Upper lobe of left lung (tissue), 6 donors: ENCODE results near the gene CMIP. TPM values are rescaled to one million over a fixed set of nuclear protein-coding genes. Genes with fewer than 3 reads are reported as not detected.
A peak's percentile ranks its signal among the peaks of the same experiment; 100 is the strongest.

Source experiments
- ATAC-seq, 2 donors: fragments of 200-7000 bp; cut with Tn5 transposase; one replicate each; pipeline ENCODE4 v1.9.1; 2022; ENCODE audit warnings: mild to moderate bottlenecking in 2 of 2, moderate library complexity in 2 of 2; ENCODE audit not compliant: low FRiP score in 2 of 2
- DNase-seq, 2 donors: peaks; one replicate each; pipeline ENCODE4 v3.0.0-alpha.2; 2019 to 2020
- H3K27ac ChIP-seq, 4 donors: fragments of 200-600 bp; sonication (generic); one replicate each; pipeline ENCODE4 v1.5.1; 2016 to 2019
- H3K27me3 ChIP-seq, 4 donors: fragments of 200-600 bp; sonication (generic); one replicate each; pipeline ENCODE4 v1.5.1; 2017 to 2019
- H3K36me3 ChIP-seq, 4 donors: fragments of 200-600 bp; sonication (generic); one replicate each; pipeline ENCODE4 v1.5.1; 2016 to 2019
- H3K4me1 ChIP-seq, 4 donors: fragments of 200-600 bp; sonication (generic); one replicate each; pipeline ENCODE4 v1.5.1; 2018 to 2019
- H3K4me3 ChIP-seq, 4 donors: fragments of 200-600 bp; sonication (generic); one replicate each; pipeline ENCODE4 v1.5.1; 2017 to 2019; ENCODE audit warnings: mild to moderate bottlenecking in 2 of 4, moderate library complexity in 1 of 4
- H3K9me3 ChIP-seq, 4 donors: fragments of 200-600 bp; sonication (generic); one replicate each; pipeline ENCODE4 v1.5.1; 2018 to 2019
- CTCF ChIP-seq, 6 experiments: fragments of 450-650 bp in 4 of 6; fragments of 200-600 bp in 2 of 6; sonication (generic) in 2 of 6; IDR thresholded peaks; one replicate each; pipeline ENCODE4 v1.5.1; 2016 to 2019; ENCODE audit warnings: antibody characterized with exemption in 6 of 6
- EP300 ChIP-seq, 4 donors: sonication (generic); formaldehyde crosslinking; IDR thresholded peaks; one replicate each; pipeline ENCODE4 v1.5.1; 2017; ENCODE audit warnings: antibody characterized with exemption in 4 of 4, control low read depth in 2 of 4
- POLR2A ChIP-seq, 4 donors: fragments of 450-650 bp; IDR thresholded peaks; one replicate each; pipeline ENCODE4 v1.5.1; 2016 to 2017; ENCODE audit warnings: antibody characterized with exemption in 4 of 4, mild to moderate bottlenecking in 2 of 4
- POLR2AphosphoS5 ChIP-seq, 2 donors: sonication (generic); formaldehyde crosslinking; IDR thresholded peaks; one replicate each; pipeline ENCODE4 v1.5.1; 2017; ENCODE audit warnings: antibody characterized with exemption in 2 of 2
- WGBS, 2 donors: methylation state at CpG; one replicate each; pipeline ENCODE4 v1.1.5; 2017 to 2018; 5-methylcytosine and 5-hydroxymethylcytosine counted together
- total RNA-seq, 6 donors: library from RNA; depleted of rRNA in 4 of 6; stranded (reverse); fragments of >200 nt in 4 of 6; gene quantifications; one replicate each; pipeline versions ENCODE4 v1.1.0 to v1.2.1, GENCODE V29; 2016 to 2021
- donor health status: DM: no; HTN: no; CAD: no; lungs with moderate emphysema.
- donor health status: DM: no; HTN: yes; CAD: no; lungs with severe emphysema.

Gene CMIP
- total RNA-seq, 6 donors from 2014 or later = 48.3 to 109 (median 67.6) TPM

GRCh38 chr16:81492965-81493754 is 48.6 kb downstream of the CMIP start:
- no peak for TF ChIP-seq POLR2A (IDR thresholded peaks at IDR 0.05)
- no peak for TF ChIP-seq EP300 (IDR thresholded peaks at IDR 0.05)
- no peak for TF ChIP-seq POLR2AphosphoS5 (IDR thresholded peaks at IDR 0.05)
- no peak for TF ChIP-seq CTCF (IDR thresholded peaks at IDR 0.05)
- Histone ChIP-seq H3K4me1 (peaks cover 74 to 94% (median 91%) of the 10 kb centered on the region in 4 donors), H3K27me3 (no peaks in the 10 kb centered on the region), H3K27ac (peak overlapping the region; percentile 62 to 85 (median 76)), H3K9me3 (no peaks in the 10 kb centered on the region), H3K4me3 (no peak overlapping the region), H3K36me3 (no peaks in the 10 kb centered on the region)
- WGBS, 2 donors = 75 to 76% methylated on average over 25 to 29 of the region's 29 CpGs
- ATAC-seq = no peak
- DNase-seq = no peak

- no peaks in the 10 kb centered on the region for H3K27me3 ChIP-seq
- ATAC-seq (no peak), DNase-seq (peak; percentile 59 to 68)
- H3K4me1 ChIP-seq = peaks cover 75 to 94% (median 91%) of the 10 kb centered on the region in 4 donors
- H3K9me3 ChIP-seq = no peaks in the 10 kb centered on the region
- no peak overlapping the region for H3K4me3 ChIP-seq
- peak overlapping the region; percentile 62 to 85 (median 76) for H3K27ac ChIP-seq
- H3K36me3 ChIP-seq = no peaks in the 10 kb centered on the region
- WGBS, 2 donors = 52 to 69% methylated on average over 20 to 23 of the region's 23 CpGs
- TF ChIP-seq POLR2A (IDR thresholded peaks at IDR 0.05) = no peak
- TF ChIP-seq POLR2AphosphoS5 (IDR thresholded peaks at IDR 0.05) = peak in 1 of 2 donors; percentile 31
- no peak for TF ChIP-seq CTCF (IDR thresholded peaks at IDR 0.05)
These were observed 49.3 kb downstream of the CMIP start for GRCh38 chr16:81493755-81494433.

- Histone ChIP-seq H3K9me3 (no peaks in the 10 kb centered on the region), H3K36me3 (no peaks in the 10 kb centered on the region), H3K27me3 (no peaks in the 10 kb centered on the region), H3K4me3 (no peak overlapping the region), H3K4me1 (peaks cover 75 to 94% (median 88%) of the 10 kb centered on the region in 4 donors), H3K27ac (peak overlapping the region; percentile 62 to 85 (median 76))
- WGBS, 2 donors = 88% methylated on average over 9 to 10 of the region's 10 CpGs
- ATAC-seq = no peak
- no peak for DNase-seq
- TF ChIP-seq EP300 (IDR thresholded peaks at IDR 0.05) (no peak), CTCF (IDR thresholded peaks at IDR 0.05) (no peak), POLR2A (IDR thresholded peaks at IDR 0.05) (no peak), POLR2AphosphoS5 (IDR thresholded peaks at IDR 0.05) (no peak)
These were observed 49.8 kb downstream of the CMIP start for GRCh38 chr16:81494434-81494806.

GRCh38 chr16:81494888-81495287 is 50.3 kb downstream of the CMIP start:
- no peaks in the 10 kb centered on the region for H3K36me3 ChIP-seq
- H3K27me3 ChIP-seq = no peaks in the 10 kb centered on the region
- H3K4me1 ChIP-seq = peaks cover 75 to 94% (median 85%) of the 10 kb centered on the region in 4 donors
- no peak overlapping the region for H3K4me3 ChIP-seq
- WGBS, 2 donors = 91 to 93% methylated on average over 4 of the region's 4 CpGs
- ATAC-seq = no peak
- H3K27ac ChIP-seq = peak overlapping the region; percentile 34 to 85 (median 76)
- no peaks in the 10 kb centered on the region for H3K9me3 ChIP-seq
- no peak for DNase-seq
- TF ChIP-seq EP300 (IDR thresholded peaks at IDR 0.05) = no peak
- no peak for TF ChIP-seq CTCF (IDR thresholded peaks at IDR 0.05)
- no peak for TF ChIP-seq POLR2A (IDR thresholded peaks at IDR 0.05)
- TF ChIP-seq POLR2AphosphoS5 (IDR thresholded peaks at IDR 0.05) = no peak
